Endodermal cell (in vitro differentiated cells): ENCODE data around the gene LCMT2. TPM values are rescaled to one million over a fixed set of nuclear protein-coding genes. Genes with fewer than 3 reads are reported as not detected.

Experiments
- DNase-seq: peaks from one replicate; pipeline ENCODE4 v3.0.0-alpha.2; 2017
- H3K27ac ChIP-seq: 2 replicates; pipeline ENCODE4 v1.5.1; 2013; ENCODE audit warnings: mild to moderate bottlenecking, low read depth, low read length, moderate library complexity
- H3K27me3 ChIP-seq: 2 replicates; pipeline ENCODE4 v1.6.1; 2013; ENCODE audit warnings: mild to moderate bottlenecking, low read length, moderate library complexity; ENCODE audit not compliant: insufficient read depth, control insufficient read depth, poor library complexity, severe bottlenecking
- H3K36me3 ChIP-seq: 2 replicates; pipeline ENCODE4 v1.7.0; 2013; ENCODE audit warnings: mild to moderate bottlenecking, low read length, moderate library complexity; ENCODE audit not compliant: control insufficient read depth, insufficient read depth
- H3K4me1 ChIP-seq: one replicate; pipeline ENCODE4 v1.7.0; 2013; ENCODE audit warnings: low read length; ENCODE audit not compliant: control insufficient read depth, insufficient read depth
- H3K4me3 ChIP-seq: 2 replicates; pipeline ENCODE4 v1.5.1; 2013; ENCODE audit warnings: mild to moderate bottlenecking, low read length, moderate library complexity
- H3K9ac ChIP-seq: 2 replicates; pipeline ENCODE4 v1.6.1; 2013; ENCODE audit warnings: mild to moderate bottlenecking, low read length, moderate library complexity; ENCODE audit not compliant: poor library complexity, severe bottlenecking; ENCODE audit errors: extremely low read depth
- H3K9me3 ChIP-seq: 2 replicates; pipeline ENCODE4 v1.6.1; 2013; ENCODE audit warnings: mild to moderate bottlenecking, low read length, moderate library complexity; ENCODE audit not compliant: control insufficient read depth
- H3K27ac Mint-ChIP-seq: 2 replicates; pipeline ENCODE4 v1.8.0; 2020; ENCODE audit warnings: mixed read lengths
- H3K27me3 Mint-ChIP-seq: 2 replicates; pipeline ENCODE4 v1.8.0; 2021; ENCODE audit warnings: mild to moderate bottlenecking, mixed read lengths; ENCODE audit not compliant: insufficient read depth
- H3K36me3 Mint-ChIP-seq: 2 replicates; pipeline ENCODE4 v1.8.0; 2020; ENCODE audit warnings: low read depth, mixed read lengths
- H3K4me1 Mint-ChIP-seq: 2 replicates; pipeline ENCODE4 v1.8.0; 2020; ENCODE audit warnings: mixed read lengths
- H3K4me3 Mint-ChIP-seq: 2 replicates; pipeline ENCODE4 v1.8.0; 2020; ENCODE audit warnings: mild to moderate bottlenecking, moderate library complexity, mixed read lengths
- H3K9me3 Mint-ChIP-seq: 2 replicates; pipeline ENCODE4 v1.8.0; 2020; ENCODE audit warnings: mild to moderate bottlenecking, mixed read lengths
- CTCF ChIP-seq: fragments of 200-600 bp; sonication (generic); conservative IDR thresholded peaks from 2 replicates; pipeline ENCODE4 v1.5.0; 2021; ENCODE audit warnings: antibody characterized with exemption, mild to moderate bottlenecking
- WGBS, 2 experiments: methylation state at CpG; one replicate each; pipeline versions ENCODE4 v1.1.5 to v1.1.7; 2013; ENCODE audit warnings: missing lambda C conversion rate in 2 of 2, mixed read lengths in 1 of 2; ENCODE audit not compliant: insufficient coverage in 1 of 2, insufficient read length in 1 of 2; 5-methylcytosine and 5-hydroxymethylcytosine counted together
- total RNA-seq, 2 donors: library from RNA; stranded (reverse); fragmentation: NEBNext Ultra II Directional in 1 of 2; extraction: Animal tissue kit (Norgen Biotek cat#: 25700) in 1 of 2; gene quantifications; 2 replicates in 1 of 2; 3 replicates in 1 of 2; pipeline ENCODE4 v1.2.1, GENCODE V29; 2021

The LCMT2 gene
- total RNA-seq, 2 donors from 2014 or later: 12.6 to 13.2 TPM

- H3K9me3 ChIP-seq: no peaks in the 10 kb centered on the region
- 88 to 100% methylated on average over 1 to 3 of the region's 3 CpGs for WGBS, 2 experiments
- no peak overlapping the region for H3K27ac ChIP-seq
- H3K27me3 Mint-ChIP-seq: peaks cover 22% of the 10 kb centered on the region
- peaks cover 16% of the 10 kb centered on the region for H3K27me3 ChIP-seq
- H3K9me3 Mint-ChIP-seq: no peaks in the 10 kb centered on the region
- no peak overlapping the region for H3K4me3 ChIP-seq
- no peaks in the 10 kb centered on the region for H3K4me1 ChIP-seq
- no peak for DNase-seq
- no peaks in the 10 kb centered on the region for H3K4me1 Mint-ChIP-seq
- H3K4me3 Mint-ChIP-seq: no peak overlapping the region
- no peak overlapping the region for H3K27ac Mint-ChIP-seq
- H3K9ac ChIP-seq: no peak overlapping the region
- TF ChIP-seq CTCF: no peak
- H3K36me3 Mint-ChIP-seq: no peaks in the 10 kb centered on the region
- no peaks in the 10 kb centered on the region for H3K36me3 ChIP-seq
Measured at GRCh38 chr15:43314171-43314570, 16.2 kb downstream of the LCMT2 start.

GRCh38 chr15:43312378-43312777 lies 18.0 kb downstream of the LCMT2 start:
- DNase-seq: no peak
- Histone ChIP-seq H3K9ac (no peak overlapping the region), H3K36me3 (no peaks in the 10 kb centered on the region), H3K4me3 (no peak overlapping the region), H3K27ac (no peak overlapping the region), H3K9me3 (no peaks in the 10 kb centered on the region), H3K27me3 (peaks cover 24% of the 10 kb centered on the region), H3K4me1 (no peaks in the 10 kb centered on the region)
- Mint-ChIP-seq H3K27ac (no peak overlapping the region), H3K4me3 (no peak overlapping the region), H3K4me1 (no peaks in the 10 kb centered on the region), H3K36me3 (no peaks in the 10 kb centered on the region), H3K9me3 (no peaks in the 10 kb centered on the region), H3K27me3 (peaks cover 29% of the 10 kb centered on the region)
- 77 to 78% methylated on average over 1 to 4 of the region's 4 CpGs for WGBS, 2 experiments
- TF ChIP-seq CTCF: no peak

- 89 to 95% methylated on average over 8 to 11 of the region's 11 CpGs for WGBS, 2 experiments
- no peak within 1 kb of the TSS for H3K27ac ChIP-seq
Measured at GRCh38 chr15:43302205-43302817, 28.1 kb downstream of the LCMT2 start, which contains the start of gene TGM7. TSS of gene TGM7 (minus strand) at chr15:43302255.

More at GRCh38 chr15:43302205-43302817, 28.1 kb downstream of the LCMT2 start, which contains the start of gene TGM7:
- Mint-ChIP-seq H3K27ac (no peak within 1 kb of the TSS), H3K36me3 (no peaks in the 10 kb centered on the region), H3K4me3 (no peak within 1 kb of the TSS), H3K9me3 (no peaks in the 10 kb centered on the region), H3K27me3 (peaks cover 3% of the 10 kb centered on the region), H3K4me1 (no peaks in the 10 kb centered on the region)
- no peaks in the 10 kb centered on the region for H3K27me3 ChIP-seq
- no peaks in the 10 kb centered on the region for H3K4me1 ChIP-seq
- no peak within 1 kb of the TSS for H3K4me3 ChIP-seq
- H3K36me3 ChIP-seq: no peaks in the 10 kb centered on the region
- H3K9me3 ChIP-seq: no peaks in the 10 kb centered on the region
- no peak for DNase-seq
- TF ChIP-seq CTCF: no peak
- H3K9ac ChIP-seq: no peak within 1 kb of the TSS
